A549 (cell line): ENCODE data around the gene ZSCAN18.

Experiments used
- BHLHE40 ChIP-seq: IDR thresholded peaks from 2 replicates; pipeline ENCODE4 v1.6.1; 2012; ENCODE audit warnings: low read depth, low read length, inconsistent platforms
- CHD2 ChIP-seq: fragments of 150-350 bp; IDR thresholded peaks from 2 replicates; pipeline ENCODE4 v1.6.1; 2014; ENCODE audit warnings: low read length; ENCODE audit not compliant: partially characterized antibody
- CTCF ChIP-seq: fragments of >200 bp; sonication (Bioruptor Twin); formaldehyde crosslinking; IDR thresholded peaks from 3 replicates; pipeline ENCODE4 v1.5.1; 2016
- ELK1 ChIP-seq: fragments of 150-350 bp; IDR thresholded peaks from 2 replicates; pipeline ENCODE4 v1.6.1; 2014; ENCODE audit warnings: low read depth, mild to moderate bottlenecking, low read length
- EP300 ChIP-seq, 2 experiments: fragments of >200 bp; sonication (Bioruptor Twin); formaldehyde crosslinking; IDR thresholded peaks; 2 replicates in 1 of 2; 3 replicates in 1 of 2; pipeline ENCODE4 v1.6.1; 2016 to 2017
- GATA3 ChIP-seq: IDR thresholded peaks from 2 replicates; pipeline ENCODE4 v1.6.1; 2012; ENCODE audit warnings: borderline replicate concordance
- JUNB ChIP-seq: fragments of >200 bp; sonication (Bioruptor Twin); formaldehyde crosslinking; IDR thresholded peaks from 2 replicates; pipeline ENCODE4 v1.6.1; 2016
- MAX ChIP-seq: IDR thresholded peaks from 2 replicates; pipeline ENCODE4 v1.6.1; 2012
- PBX3 ChIP-seq: IDR thresholded peaks from 2 replicates; pipeline ENCODE4 v1.6.1; 2012
- POLR2A ChIP-seq: IDR thresholded peaks from 2 replicates; pipeline ENCODE4 v1.6.1; 2012; ENCODE audit warnings: mild to moderate bottlenecking, low read length
- RAD21 ChIP-seq, 2 experiments: fragments of >200 bp in 1 of 2; sonication (Bioruptor Twin) in 1 of 2; formaldehyde crosslinking in 1 of 2; IDR thresholded peaks in 1 of 2; conservative IDR thresholded peaks in 1 of 2; 2 replicates in 1 of 2; 3 replicates in 1 of 2; pipeline ENCODE4 v1.6.1; 2012 to 2018; ENCODE audit warnings: inconsistent platforms in 1 of 2
- RNF2 ChIP-seq: fragments of 200-600 bp; sonication (generic); IDR thresholded peaks from 2 replicates; pipeline ENCODE4 v1.6.1; 2016; ENCODE audit warnings: low read depth, mild to moderate bottlenecking, antibody characterized with exemption, moderate library complexity, borderline replicate concordance
- SMC3 ChIP-seq: fragments of >200 bp; sonication (Bioruptor Twin); formaldehyde crosslinking; IDR thresholded peaks from 3 replicates; pipeline ENCODE4 v1.6.1; 2018; ENCODE audit warnings: inconsistent platforms
- USF2 ChIP-seq: fragments of 450-650 bp; IDR thresholded peaks from 2 replicates; pipeline ENCODE4 v1.6.1; 2014; ENCODE audit warnings: antibody characterized with exemption

GRCh38 chr19:58145849-58146248, 47.8 kb upstream of the ZSCAN18 start:
- TF ChIP-seq GATA3 (no peak), CTCF (no peak), RNF2 (no peak), JUNB (no peak), EP300 (IDR thresholded peaks at IDR 0.05) (no peak), MAX (no peak), RAD21 (conservative IDR thresholded peaks at IDR 0.05 in 1 of 2, IDR thresholded peaks at IDR 0.05 in 1 of 2) (no peak), BHLHE40 (no peak), POLR2A (no peak), CHD2 (no peak), ELK1 (no peak), PBX3 (no peak), SMC3 (no peak), USF2 (no peak)
